HG02973 (cell line): ENCODE data around the gene SLC12A8.

Source experiments
- ATAC-seq: cut with Tn5 transposase; IDR thresholded peaks from one replicate; pipeline ENCODE4 v1.9.1; 2021; ENCODE audit warnings: moderate library complexity; ENCODE audit not compliant: unreplicated experiment

Gene SLC12A8

DNA sequence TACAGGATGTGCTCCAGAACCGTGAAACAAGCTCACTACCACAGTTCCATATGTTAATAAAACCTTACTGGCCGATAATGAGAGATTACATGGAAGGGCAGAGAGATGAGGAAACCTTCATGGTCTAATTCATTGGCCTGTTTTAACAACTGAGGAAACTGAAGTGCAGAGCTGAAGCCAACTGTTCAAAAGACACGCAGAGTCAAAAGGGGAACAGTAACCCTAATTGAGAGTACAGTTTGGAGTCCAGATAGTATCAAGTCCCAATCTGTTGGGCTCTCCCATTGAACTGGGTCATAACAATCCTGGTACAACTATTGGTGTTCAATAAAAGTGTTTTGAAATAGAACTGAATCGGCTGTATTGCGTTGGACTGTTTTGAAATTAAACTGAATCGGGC lies 69.6 kb downstream of the SLC12A8 start:
- ATAC-seq: no peak

DNA sequence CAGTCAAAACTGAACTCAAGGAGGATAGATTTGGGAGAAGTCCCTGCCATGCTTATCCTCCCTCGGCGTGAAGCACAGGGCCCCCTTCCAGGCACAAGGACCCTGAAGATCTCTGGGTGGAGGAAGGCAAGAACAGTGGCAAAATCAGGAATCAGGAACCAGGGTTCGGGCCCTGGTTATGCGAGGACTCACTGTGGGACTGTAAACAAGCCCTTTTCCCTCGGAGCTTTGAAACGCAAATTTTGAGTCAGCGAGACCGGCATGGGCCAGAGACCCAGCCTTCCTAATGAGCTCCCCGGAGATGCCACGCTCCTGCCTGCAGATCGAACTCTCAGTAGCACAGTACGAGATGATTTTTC lies 70.1 kb downstream of the SLC12A8 start:
- ATAC-seq: no peak

DNA sequence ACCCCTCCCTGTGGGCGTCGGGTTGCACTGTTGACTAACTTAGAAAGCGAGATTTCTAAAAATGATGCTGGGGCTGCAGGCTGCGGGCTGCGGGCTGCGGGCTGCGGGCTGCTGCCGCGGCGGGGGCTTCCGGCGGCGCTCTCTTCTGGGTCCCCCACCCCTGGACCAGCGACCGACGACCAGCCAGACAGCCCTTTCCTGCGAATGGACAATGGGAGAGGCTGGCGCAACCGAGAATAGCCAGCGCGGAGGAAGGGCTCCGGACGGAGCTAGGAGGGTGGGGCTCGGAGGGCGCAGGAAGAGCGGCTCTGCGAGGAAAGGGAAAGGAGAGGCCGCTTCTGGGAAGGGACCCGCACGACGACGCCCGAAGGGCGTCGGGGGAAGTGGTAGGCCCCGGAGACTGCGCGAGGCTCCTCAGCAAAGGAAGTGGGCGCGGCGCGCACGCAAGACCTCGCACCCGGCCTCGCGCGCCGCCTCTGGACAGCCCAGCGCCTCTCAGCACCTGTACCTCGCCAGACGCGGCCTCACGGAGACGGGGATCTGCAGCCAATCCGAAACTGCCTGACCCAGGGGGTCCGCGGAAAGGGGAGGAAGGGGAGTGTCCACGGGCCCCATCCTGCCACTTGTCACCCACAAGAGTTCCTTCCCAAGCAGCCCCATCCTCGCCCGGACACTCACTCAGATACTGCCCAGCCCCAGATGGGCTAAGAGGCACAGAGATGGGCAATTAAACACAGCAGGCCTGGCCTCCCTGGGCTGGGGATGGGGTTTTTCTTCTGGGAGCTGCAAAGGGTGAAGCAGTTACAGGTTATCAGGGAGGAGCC lies 70.7 kb downstream of the SLC12A8 start:
- ATAC-seq: peak; percentile 47

DNA sequence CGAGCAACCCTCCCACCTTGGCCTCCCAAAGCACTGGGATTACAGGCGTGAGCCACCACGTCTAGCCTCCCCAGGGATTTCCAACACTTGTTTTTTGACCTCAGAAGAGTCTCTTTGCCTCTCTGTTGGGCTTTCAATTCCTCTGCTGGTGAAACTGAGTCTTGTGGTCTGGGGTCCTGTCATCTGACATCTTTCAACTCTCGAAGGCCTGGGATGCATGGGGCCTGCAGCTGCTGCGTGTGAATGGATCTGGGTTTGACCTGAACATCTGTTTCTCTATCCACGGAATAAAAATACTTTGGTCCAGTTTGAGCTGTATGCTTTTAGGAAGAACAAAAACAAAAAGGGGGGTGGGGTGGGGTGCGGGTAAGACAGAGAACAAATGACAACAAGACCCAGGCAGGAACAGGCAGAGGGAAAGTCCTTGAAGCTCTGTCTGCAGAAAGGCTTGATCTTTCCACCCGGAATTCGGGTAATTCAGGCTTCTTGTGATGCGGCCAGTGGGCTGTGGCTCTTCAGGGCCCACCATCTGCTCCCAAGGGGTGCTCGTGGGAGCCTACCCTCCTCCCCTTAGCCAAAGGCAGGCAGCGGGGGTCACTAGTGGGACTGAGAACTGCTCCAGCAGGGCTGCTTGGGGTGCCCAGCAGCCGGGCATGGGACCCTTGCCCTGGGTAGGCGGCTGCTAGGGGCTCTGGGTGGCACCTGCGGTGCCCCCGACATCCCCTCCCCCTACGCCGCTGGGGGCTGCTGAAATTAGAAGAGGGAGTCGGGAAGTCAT lies 71.5 kb downstream of the SLC12A8 start:
- peak; percentile 17 for ATAC-seq

GRCh38 chr3:125140011-125140817 lies 72.3 kb downstream of the SLC12A8 start:
- no peak for ATAC-seq

DNA sequence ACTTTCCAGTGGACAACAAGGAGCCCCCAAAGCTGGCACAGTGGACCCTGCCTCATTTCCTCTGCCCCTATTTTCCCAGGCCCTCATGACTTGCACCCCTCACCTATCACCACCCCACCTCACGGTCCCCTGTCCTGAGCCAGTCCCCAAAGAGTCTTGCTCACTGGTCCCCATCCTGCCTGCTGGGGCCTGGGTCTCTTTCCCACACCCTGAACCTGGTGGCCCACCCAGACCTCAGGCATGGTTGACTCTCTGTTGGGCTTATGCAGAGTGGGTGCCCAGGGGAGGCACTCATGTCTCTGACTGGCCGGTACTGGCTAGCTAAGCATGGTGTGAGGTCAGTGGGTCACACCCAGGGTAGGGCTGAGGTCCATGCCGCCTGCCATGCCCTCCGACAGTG lies 73.2 kb downstream of the SLC12A8 start:
- no peak for ATAC-seq

DNA sequence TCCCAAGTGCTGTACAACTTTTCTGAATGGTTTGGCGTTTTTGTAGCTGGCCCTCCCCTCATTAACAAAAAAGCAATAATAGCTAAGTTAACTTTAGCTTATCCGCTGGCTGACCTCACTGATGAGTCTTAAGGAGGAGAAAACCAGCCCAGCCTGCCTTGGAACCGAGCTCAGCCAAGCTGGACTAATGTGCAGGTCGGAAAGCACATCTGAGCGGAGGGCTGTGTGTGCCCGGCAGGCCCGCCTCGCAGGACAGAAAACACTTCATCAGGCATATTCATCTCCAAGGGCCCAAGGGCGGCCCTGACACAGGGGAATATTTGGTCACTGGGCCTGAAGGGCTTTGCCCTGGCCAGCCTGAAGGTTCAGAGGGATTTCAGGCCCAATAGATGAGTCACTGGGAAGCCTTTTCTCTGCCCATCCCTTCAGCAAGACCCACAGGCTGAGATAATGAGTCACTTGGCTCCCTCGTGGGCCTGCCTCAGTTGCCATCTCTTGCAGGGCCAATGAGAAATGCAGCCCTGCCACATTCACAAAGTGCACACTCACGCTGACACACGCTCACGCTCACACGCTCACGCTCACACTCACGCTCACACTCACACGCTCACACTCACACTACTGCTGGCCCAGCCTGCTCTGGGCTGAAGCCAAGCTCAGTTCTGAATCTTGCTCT lies 75.1 kb downstream of the SLC12A8 start:
- no peak for ATAC-seq

DNA sequence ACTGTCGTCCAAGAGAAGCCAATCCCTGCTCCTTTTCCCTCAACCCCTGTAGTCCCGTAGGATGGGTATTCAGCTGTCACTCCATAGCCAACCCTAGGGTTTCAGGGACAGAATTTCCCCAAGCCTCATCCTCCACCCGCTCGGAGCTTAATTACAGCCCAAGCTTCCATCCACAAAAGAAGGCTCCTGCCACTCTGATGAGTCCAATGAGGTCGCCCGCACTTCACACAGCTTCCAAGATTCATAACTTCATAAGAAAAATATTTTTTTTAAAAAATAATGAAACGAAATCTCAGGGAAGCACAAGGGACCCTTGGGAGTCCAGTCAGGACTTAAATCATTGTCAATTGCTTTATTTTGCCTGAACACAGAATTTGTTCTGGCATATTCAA lies 75.6 kb downstream of the SLC12A8 start:
- ATAC-seq: no peak

DNA sequence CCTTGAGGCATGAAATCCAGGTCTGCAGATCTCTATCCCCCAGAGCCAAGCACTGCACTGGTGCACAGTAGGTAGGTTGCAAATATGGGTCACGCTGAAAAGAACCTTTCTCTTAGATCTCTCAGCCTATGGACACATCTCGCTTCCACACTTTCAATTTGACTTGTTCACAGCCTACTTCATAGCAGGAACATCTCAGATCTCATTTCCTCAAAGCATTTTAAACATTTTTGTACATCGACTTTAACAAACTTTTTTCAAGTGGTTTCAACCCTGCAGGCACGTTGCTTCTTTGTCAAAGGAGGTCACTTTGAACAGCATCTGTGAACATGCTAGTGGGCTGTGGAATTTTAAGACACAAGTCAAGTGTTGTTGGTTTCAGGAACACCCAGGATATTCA lies 76.0 kb downstream of the SLC12A8 start:
- ATAC-seq: no peak

- ATAC-seq: no peak
Measured at GRCh38 chr3:125134952-125135351, 77.6 kb downstream of the SLC12A8 start.

- no peak for ATAC-seq
Measured at GRCh38 chr3:125132815-125133214, 79.7 kb downstream of the SLC12A8 start.

DNA sequence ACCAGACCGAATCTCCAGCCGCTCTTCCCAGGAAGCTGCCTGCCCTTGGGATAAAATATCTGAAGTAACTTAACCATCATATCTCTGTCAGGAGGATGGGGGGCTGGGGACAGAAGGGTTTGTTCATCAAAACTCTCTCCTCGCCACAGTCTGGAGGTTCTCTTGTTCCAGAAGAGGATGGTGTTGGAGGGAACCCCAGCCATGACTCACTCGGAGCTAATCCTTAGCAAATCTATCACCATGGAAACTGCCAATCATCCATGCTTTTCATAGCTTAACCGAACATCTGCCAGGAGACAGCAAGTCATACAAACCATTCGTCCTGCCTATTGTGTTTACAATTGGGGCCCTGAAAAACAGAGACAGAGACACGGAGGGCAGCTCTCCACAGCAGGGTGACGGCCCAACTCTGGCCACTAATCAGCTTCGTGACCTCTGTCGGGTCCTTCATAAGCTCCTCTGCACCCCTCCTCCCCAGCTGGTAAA lies 83.0 kb downstream of the SLC12A8 start:
- ATAC-seq: no peak

GRCh38 chr3:125128861-125129501 lies 83.6 kb downstream of the SLC12A8 start:
- ATAC-seq: no peak

DNA sequence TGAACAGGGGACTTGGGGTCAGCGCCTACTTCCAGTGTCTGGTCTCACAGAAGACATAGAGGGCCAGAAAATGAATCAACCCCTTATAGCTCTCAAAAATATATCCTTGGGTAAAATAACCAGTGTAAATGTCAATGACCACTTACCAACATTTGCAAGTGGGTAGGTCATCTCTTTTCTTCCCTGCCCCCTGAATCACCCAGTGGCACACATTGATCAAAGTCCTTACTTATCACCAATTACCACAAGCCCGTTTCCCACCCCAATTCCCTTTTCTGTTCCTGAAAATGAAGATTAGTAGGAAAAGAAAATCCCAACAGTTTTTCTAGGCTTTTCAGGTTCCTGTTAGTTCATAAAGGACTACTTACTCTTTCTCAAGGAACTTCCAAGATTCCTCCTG lies 86.2 kb downstream of the SLC12A8 start:
- ATAC-seq: no peak

- ATAC-seq: no peak
Measured at GRCh38 chr3:125125821-125126245, 86.7 kb downstream of the SLC12A8 start.

DNA sequence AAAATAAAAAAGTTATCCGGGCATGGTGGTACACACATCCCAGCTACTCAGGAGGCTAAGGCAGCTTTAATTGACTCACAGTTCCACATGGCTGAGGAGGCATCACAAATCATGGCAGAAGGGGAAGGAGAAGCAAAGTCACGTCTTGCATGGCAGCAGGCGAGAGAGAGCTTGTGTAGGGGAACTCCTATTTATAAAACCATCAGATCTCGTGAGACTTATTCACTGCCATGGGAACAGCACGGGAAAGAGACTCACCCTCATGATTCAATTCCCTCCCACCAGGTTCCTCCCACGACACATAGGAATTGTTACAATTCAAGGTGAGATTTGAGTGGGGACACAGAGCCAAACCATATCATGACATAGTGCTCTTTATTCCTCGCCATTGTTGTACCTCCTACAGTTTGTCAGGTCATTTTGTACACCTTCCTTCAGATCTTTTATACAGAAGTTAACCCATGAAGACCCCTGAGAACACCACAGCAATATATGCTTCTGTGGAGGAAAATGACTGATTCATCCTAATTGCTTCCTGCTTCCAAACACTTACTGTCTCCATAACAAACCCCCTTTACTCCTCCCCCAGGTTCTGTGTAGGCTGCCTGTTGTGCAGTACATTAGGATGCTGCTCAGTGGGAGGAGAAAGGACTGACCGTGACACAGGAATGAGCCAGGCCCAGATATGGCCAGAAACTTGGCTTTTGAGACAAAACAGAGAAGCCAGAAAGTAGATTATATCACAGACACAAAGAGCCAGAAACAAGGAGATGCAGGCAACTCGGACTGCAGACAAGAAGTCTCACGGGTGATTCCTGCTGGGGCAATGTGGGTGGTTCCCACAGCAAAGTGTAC lies 88.9 kb downstream of the SLC12A8 start:
- no peak for ATAC-seq

DNA sequence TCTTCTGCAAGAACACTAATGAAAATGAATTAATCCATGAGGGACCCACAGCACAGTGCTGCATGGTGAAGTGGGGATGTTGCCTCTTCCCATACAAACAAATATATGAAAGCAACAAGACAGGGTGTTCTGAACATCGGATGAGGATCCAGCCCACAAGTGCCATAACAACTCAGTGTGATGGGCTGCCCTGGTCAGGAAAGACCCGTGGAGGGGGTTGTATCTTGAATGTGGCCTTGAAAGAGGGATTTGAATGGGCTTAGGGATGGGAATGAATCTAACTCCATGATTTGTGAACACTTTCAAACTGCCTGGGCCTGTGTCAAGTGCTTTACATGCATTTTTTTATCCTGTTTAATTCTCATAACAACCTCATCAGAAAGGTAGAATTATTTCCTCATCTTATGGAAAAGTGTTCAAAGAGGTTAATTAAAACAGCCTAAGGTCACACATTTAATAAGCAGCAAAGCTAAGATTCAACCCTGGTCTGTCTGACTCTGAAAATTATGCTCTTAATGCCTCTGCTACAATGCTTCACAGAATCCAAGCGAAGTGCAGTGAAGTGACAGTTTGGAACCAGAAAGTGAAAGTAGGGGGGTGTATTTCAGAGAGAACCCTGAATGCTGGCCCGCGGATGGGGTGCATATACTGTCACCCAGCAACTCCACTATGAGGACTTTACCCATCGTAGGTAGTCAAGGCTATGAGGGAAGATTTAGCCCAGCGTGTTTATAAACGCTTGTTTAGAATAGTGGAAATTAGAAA lies 91.1 kb downstream of the SLC12A8 start:
- peak; percentile 45 for ATAC-seq

DNA sequence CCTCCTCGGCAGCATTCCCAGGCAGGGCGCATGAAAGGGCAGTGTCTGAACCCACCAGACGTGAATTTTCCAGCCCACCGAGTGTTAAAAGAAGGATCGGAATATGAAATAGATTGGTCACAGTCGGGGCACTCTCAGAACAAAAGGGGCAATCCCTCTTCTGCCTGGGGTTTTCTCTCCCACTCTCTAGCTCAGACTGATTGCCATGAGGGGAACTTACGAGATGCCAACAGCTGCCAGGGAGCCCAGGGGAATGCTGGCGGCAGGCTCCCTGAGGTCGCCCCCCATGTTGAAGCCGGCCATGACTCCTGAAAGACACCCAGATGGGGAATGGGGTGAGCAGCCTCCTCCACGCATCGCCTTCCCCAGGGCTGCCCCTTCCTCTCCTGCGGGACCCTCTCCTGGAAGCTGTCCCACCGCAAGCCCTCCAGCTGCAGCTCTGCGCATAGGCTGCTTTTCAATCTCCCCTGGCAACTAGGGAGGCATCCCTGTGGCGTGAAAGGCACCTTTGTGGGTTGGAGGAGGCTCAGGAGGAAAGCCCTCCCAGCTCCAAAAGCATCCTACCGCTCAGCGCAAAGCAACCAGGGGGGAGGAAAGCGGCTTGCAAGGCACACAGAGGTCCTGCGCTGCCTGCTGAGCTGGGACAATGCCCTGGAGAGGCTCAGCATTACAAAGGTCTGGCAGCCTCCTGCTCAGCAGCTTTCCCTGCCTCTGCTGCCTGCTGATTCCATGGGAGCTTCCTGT lies 92.0 kb downstream of the SLC12A8 start:
- no peak for ATAC-seq
